Lower lobe of right lung (tissue), 2 donors: ENCODE measurements around the gene DOCK10. TPM values are rescaled to one million over a fixed set of nuclear protein-coding genes. Genes with fewer than 3 reads are reported as not detected.

ENCODE experiments used
- ATAC-seq, 2 donors: fragments of 200-7000 bp; cut with Tn5 transposase; one replicate each; pipeline ENCODE4 v1.9.1; 2020 to 2022; ENCODE audit warnings: mild to moderate bottlenecking in 2 of 2, moderate library complexity in 2 of 2
- DNase-seq: peaks from one replicate; pipeline ENCODE4 v3.0.0-alpha.2; 2020
- H3K27ac ChIP-seq: fragments of 200-600 bp; one replicate; pipeline ENCODE4 v1.8.0; 2022
- H3K27me3 ChIP-seq: fragments of 200-600 bp; one replicate; pipeline ENCODE4 v1.8.0; 2022; ENCODE audit warnings: low read depth
- H3K36me3 ChIP-seq: fragments of 200-600 bp; one replicate; pipeline ENCODE4 v1.8.0; 2022; ENCODE audit warnings: mild to moderate bottlenecking
- H3K4me1 ChIP-seq: fragments of 200-600 bp; one replicate; pipeline ENCODE4 v1.8.0; 2022
- H3K4me3 ChIP-seq: fragments of 200-600 bp; one replicate; pipeline ENCODE4 v1.8.0; 2022; ENCODE audit warnings: mild to moderate bottlenecking
- H3K9me3 ChIP-seq: fragments of 200-600 bp; one replicate; pipeline ENCODE4 v1.8.0; 2022
- CTCF ChIP-seq: fragments of 200-600 bp; IDR thresholded peaks from one replicate; pipeline ENCODE4 v1.8.0; 2022; ENCODE audit warnings: antibody characterized with exemption, mild to moderate bottlenecking
- intact Hi-C: fragments of 100-400 bp; cut with DNase I; formaldehyde crosslinking; loops from one replicate; pipeline ENCODE4 v1.11.0; 2022
- total RNA-seq: library from RNA; stranded (reverse); fragmentation: NEBNext Ultra II Directional; extraction: Animal tissue kit (Norgen Biotek cat#: 25700); gene quantifications from one replicate; pipeline ENCODE4 v1.2.1, GENCODE V29; 2021
- donor health status: DM: no; HTN: yes; CAD: no; lungs with severe emphysema.

DOCK10 gene
- total RNA-seq, 1 donor from 2014 or later, result 52.3 TPM

DNA sequence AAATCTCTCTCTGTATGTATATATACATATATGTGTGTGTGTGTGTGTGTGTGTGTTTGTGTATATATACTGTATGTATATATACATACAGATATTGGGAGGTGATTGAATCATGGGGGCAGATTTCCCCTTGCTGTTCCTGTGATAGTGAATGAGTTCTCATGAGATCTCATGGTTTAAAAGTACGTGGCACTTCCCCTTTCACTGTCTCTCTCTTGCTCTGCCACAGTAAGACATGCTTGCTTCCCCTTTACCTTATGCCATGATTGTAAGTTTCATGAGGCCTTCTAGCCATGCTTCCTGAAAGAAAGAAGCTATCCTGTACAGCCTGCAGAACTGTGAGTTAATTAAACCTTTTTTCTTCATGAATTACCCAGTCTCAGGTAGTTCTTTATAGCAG lies 307.3 kb downstream of the DOCK10 start:
- no peak overlapping the region for H3K4me3 ChIP-seq
- intact Hi-C loops, result no loop called here
- ATAC-seq, result no peak
- peaks cover 3% of the 10 kb centered on the region for H3K9me3 ChIP-seq
- H3K27me3 ChIP-seq, result no peaks in the 10 kb centered on the region
- no peaks in the 10 kb centered on the region for H3K36me3 ChIP-seq
- DNase-seq, result no peak
- H3K4me1 ChIP-seq, result no peaks in the 10 kb centered on the region
- no peak overlapping the region for H3K27ac ChIP-seq
- TF ChIP-seq CTCF, result no peak

DNA sequence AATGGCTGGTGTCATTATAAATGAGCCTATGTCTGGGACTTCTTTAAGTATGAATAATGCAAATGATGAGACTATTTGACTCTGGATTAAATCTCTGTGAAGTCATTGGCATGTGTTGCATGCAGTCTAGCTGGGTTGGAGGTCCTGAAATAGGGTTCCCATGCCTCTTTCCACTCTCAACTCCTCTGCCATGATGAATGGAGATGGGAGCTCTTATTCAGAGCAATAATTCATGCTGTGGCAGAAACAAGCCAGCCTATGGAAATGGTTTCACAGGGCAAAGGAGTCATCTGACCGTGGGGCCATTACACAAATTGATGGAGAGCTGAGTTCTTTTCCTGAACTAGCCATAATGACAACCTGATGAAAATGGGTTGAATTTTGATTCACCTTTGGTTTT lies 310.6 kb downstream of the DOCK10 start:
- H3K4me3 ChIP-seq, result no peak overlapping the region

DNA sequence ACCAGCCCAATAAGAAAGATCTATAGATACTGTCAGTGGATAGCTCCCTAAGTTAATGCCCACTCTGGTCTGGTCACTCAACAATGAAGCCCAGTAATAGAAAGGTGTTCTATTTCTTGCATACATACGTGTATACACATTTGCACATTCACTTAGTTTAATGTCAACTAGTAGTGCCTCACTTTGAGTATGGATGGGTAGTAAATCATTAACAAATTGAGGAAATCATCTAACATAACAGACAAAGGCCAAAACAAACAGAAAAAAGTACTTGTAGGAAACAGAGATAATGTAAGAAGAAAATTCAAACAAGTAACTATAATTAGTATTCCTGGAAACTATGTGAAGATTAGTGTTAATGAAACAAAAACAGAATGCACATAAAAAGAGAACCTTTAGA lies 312.8 kb downstream of the DOCK10 start:
- intact Hi-C loops, result no loop called here
- Histone ChIP-seq H3K9me3 (peaks cover 13% of the 10 kb centered on the region), H3K4me3 (no peak overlapping the region), H3K4me1 (no peaks in the 10 kb centered on the region), H3K27ac (no peak overlapping the region), H3K27me3 (no peaks in the 10 kb centered on the region), H3K36me3 (no peaks in the 10 kb centered on the region)
- DNase-seq (no peak), ATAC-seq (no peak)
- TF ChIP-seq CTCF, result no peak

More for the DNA sequence above, 310.6 kb downstream of the DOCK10 start:
- no peak for TF ChIP-seq CTCF
- no peak for ATAC-seq
- H3K36me3 ChIP-seq, result no peaks in the 10 kb centered on the region
- no peaks in the 10 kb centered on the region for H3K4me1 ChIP-seq
- no peak for DNase-seq
- H3K27ac ChIP-seq, result no peak overlapping the region
- no peaks in the 10 kb centered on the region for H3K27me3 ChIP-seq
- peaks cover 13% of the 10 kb centered on the region for H3K9me3 ChIP-seq
- intact Hi-C loops, result no loop called here

- TF ChIP-seq CTCF, result no peak
- Histone ChIP-seq H3K9me3 (peaks cover 12% of the 10 kb centered on the region), H3K27me3 (no peaks in the 10 kb centered on the region), H3K4me1 (no peaks in the 10 kb centered on the region), H3K27ac (no peak overlapping the region), H3K36me3 (no peaks in the 10 kb centered on the region), H3K4me3 (no peak overlapping the region)
- intact Hi-C loops, result no loop called here
- ATAC-seq, result no peak
- DNase-seq, result no peak
Measured at GRCh38 chr2:224724331-224724730, 317.9 kb downstream of the DOCK10 start.

GRCh38 chr2:224723586-224724217 lies 318.6 kb downstream of the DOCK10 start:
- H3K36me3 ChIP-seq, result no peaks in the 10 kb centered on the region
- no peak for DNase-seq
- H3K27me3 ChIP-seq, result peaks cover 3% of the 10 kb centered on the region
- peaks cover 6% of the 10 kb centered on the region for H3K9me3 ChIP-seq
- H3K4me1 ChIP-seq, result no peaks in the 10 kb centered on the region
- TF ChIP-seq CTCF, result no peak
- H3K4me3 ChIP-seq, result no peak overlapping the region
- intact Hi-C loops, result no loop called here
- no peak overlapping the region for H3K27ac ChIP-seq
- no peak for ATAC-seq

- Histone ChIP-seq H3K4me3 (no peak overlapping the region), H3K9me3 (no peaks in the 10 kb centered on the region), H3K4me1 (no peaks in the 10 kb centered on the region), H3K27ac (no peak overlapping the region), H3K27me3 (peaks cover 3% of the 10 kb centered on the region), H3K36me3 (no peaks in the 10 kb centered on the region)
- intact Hi-C loops, result no loop called here
- TF ChIP-seq CTCF, result no peak
- no peak for ATAC-seq
- no peak for DNase-seq
Measured at GRCh38 chr2:224722770-224723169, 319.5 kb downstream of the DOCK10 start.
